ENCODE measurements around the gene TWNK.

DNA sequence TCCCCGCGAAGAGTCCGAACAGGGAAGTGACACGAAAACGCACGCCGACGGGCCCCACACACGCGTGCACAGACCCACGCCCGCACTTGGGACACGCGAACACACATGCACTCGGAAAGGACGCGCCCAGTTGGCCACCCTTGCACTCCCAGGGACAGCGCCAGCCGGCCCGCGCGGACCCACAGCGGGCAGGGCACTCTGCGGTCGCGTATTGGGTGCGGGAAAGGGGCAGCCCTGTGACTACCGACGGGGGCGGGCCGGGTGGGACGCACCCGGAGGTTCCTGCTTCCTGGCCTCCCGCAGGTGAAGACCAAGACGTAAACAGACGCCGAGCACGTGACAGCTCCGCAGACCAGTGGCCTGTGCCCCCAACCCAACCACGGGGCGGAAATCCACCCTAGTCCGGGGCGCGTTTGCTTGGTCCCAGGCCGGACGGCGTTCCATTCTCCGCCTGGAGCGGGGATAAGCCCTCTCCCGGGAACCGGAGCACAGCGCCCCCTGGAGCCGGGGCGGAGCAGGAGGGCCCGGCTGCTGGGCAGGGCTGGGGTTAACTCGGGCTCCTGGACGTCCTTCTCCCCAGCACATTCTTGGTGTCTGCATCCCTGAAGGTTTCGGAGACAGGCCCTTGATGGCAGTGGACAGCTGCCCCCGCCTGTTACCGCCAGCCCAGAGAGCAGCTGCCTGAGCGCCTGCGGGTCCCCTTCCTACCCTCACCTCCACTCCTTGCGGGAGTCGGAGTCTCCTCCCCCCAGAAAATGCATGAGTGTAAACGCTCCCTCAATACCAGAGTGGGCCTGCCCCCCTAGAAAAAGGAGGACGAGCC is 10.2 kb downstream of the TWNK start:
- TF ChIP-seq TAF1 (IDR thresholded peaks at IDR 0.05; ENCODE audit: low read depth, low read length) (no peak), POLR2A (IDR thresholded peaks at IDR 0.05; ENCODE audit: low read depth, low read length) (no peak)

Data from GM12891 (cell line).